ENCODE data around the gene ABCC1.

DNA sequence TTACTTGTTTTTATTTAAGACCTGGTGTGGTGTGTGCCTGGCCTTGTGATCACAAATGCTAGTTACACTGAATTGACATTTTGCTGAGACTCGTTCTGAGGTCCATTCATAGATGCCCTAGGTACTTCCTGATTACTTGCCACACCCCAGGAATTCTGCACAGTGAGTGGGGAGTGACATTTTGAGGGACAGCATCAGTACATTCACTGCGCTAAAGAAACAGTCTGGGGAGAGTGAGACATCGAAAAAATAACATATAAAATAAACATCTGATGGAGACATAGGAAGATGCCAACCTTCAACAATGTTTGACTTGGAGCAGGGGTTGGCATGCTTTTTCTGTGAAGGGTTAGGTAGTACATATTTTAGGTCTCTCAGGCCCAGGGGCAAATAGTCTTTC lies 30.4 kb downstream of the ABCC1 start:
- TF ChIP-seq EZH2phosphoT487 (IDR thresholded peaks at IDR 0.05; ENCODE audit: borderline replicate concordance, low read length), result no peak
- TF ChIP-seq CTCF (conservative IDR thresholded peaks at IDR 0.05; ENCODE audit: low read depth, low read length), result no peak

Measured in PC-3 (cell line).